C1 segment of cervical spinal cord (tissue), 14 donors: Measurements from ENCODE around the gene SPAG17.

Experiments used
- DNase-seq, 14 donors: peaks; one replicate each; lab custom pipeline; 2025; lab: John Stamatoyannopoulos, UW

Gene SPAG17

GRCh38 chr1:117905019-117905418 lies 280.0 kb downstream of the SPAG17 start:
- no peak for DNase-seq

DNA sequence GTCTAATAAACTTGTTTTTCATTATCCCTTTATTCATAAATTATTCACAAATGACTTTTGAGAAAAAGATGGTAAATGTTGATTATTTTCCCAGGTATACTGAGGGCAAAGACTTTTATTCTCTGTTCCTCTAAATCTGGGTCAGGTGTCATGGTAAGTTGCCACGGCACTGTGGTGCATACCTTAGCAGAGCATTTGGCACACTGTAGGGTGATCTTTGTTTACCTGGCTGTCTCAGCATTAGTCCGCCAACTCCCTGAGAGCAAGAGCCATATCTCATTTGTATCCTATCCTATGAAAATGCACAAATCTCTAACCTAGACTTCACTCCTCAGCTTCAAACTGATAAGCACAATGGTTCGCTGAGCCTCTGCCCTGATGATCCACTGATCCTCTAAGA lies 280.5 kb downstream of the SPAG17 start:
- no peak for DNase-seq
